ENCODE measurements around the gene CHI3L1. TPM values are rescaled to one million over a fixed set of nuclear protein-coding genes. Genes with fewer than 3 reads are reported as not detected.

CHI3L1 gene
- total RNA-seq, 1 donor from 2014 or later: not detected

GRCh38 chr1:203175237-203175826 lies 11.2 kb downstream of the CHI3L1 start, which contains the start of gene MYBPH:
Gene MYBPH (minus strand): TSS chr1:203175826. CDS start chr1:203175755, 71 bp downstream.
- Mint-ChIP-seq H3K36me3 (ENCODE audit: low read depth) (no peaks in the 10 kb centered on the region), H3K4me3 (no peak within 1 kb of the TSS), H3K27me3 (ENCODE audit: low read depth) (no peaks in the 10 kb centered on the region), H3K9me3 (no peaks in the 10 kb centered on the region), H3K4me1 (peaks cover 27% of the 10 kb centered on the region), H3K27ac (ENCODE audit: unreplicated experiment) (no peak within 1 kb of the TSS)
- TF ChIP-seq CTCF (conservative IDR thresholded peaks at IDR 0.05): no peak
- no peak for DNase-seq (ENCODE audit: low read depth, low spot score)

GRCh38 chr1:203174324-203174985 lies 12.0 kb downstream of the CHI3L1 start:
- Mint-ChIP-seq H3K27me3 (ENCODE audit: low read depth) (no peaks in the 10 kb centered on the region), H3K9me3 (no peaks in the 10 kb centered on the region), H3K4me1 (peaks cover 23% of the 10 kb centered on the region), H3K36me3 (ENCODE audit: low read depth) (no peaks in the 10 kb centered on the region), H3K27ac (ENCODE audit: unreplicated experiment) (no peak overlapping the region), H3K4me3 (no peak overlapping the region)
- no peak for DNase-seq (ENCODE audit: low read depth, low spot score)
- TF ChIP-seq CTCF (conservative IDR thresholded peaks at IDR 0.05): no peak

DNA sequence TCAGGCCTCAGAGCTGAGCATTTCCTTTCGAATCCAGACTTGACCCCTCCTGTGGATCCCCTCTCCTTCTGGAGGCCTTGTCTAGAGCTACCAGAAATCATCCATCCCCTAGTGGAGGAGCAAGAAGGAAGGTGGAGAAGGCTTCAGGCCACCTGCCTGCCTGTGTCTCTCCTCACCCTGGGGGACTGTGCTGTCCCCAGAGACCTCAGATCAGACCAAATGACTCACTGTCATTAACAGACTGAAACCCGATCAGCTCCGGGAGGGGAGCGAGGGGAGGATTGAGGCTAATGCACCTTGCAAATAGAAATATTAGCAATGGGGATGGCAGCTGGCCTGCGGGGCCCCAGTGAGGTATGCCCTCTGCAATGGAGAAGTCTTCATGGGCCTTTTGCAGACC lies 12.9 kb downstream of the CHI3L1 start:
- Mint-ChIP-seq H3K4me3 (no peak overlapping the region), H3K27ac (ENCODE audit: unreplicated experiment) (no peak overlapping the region), H3K36me3 (ENCODE audit: low read depth) (no peaks in the 10 kb centered on the region), H3K27me3 (ENCODE audit: low read depth) (no peaks in the 10 kb centered on the region), H3K9me3 (no peaks in the 10 kb centered on the region), H3K4me1 (peaks cover 18% of the 10 kb centered on the region)
- no peak for TF ChIP-seq CTCF (conservative IDR thresholded peaks at IDR 0.05)
- DNase-seq (ENCODE audit: low read depth, low spot score): no peak

DNA sequence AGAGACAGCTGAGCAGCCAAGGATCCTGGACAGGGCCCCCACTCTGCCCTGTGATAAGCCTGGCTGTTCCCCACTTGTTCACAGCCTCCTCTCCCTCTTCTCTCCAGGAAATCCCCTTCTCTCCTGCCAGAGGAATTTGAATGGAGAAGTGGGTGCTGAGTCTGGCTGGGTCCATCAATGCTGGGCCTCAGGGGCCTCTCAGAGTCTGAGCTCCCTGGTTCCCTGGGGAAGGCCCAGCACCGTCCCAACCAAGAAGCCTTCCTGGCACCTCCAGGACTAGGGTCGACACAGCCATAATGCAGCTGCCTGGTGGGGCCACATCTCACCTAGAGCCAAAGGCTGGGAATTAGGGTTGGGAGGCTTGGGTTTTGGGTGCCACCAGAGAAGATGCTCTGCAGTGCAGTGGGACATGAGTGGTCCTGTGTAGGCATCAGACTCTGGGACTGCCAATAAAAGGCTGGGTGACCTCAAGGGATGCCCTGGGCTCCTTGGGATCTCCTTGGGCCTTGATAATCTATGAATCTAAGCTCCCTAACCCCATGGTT lies 13.4 kb downstream of the CHI3L1 start:
- no peaks in the 10 kb centered on the region for H3K9me3 Mint-ChIP-seq
- H3K4me3 Mint-ChIP-seq: no peak overlapping the region
- DNase-seq (ENCODE audit: low read depth, low spot score): no peak
- H3K27me3 Mint-ChIP-seq (ENCODE audit: low read depth): no peaks in the 10 kb centered on the region
- H3K27ac Mint-ChIP-seq (ENCODE audit: unreplicated experiment): no peak overlapping the region
- H3K36me3 Mint-ChIP-seq (ENCODE audit: low read depth): no peaks in the 10 kb centered on the region
- no peak for TF ChIP-seq CTCF (conservative IDR thresholded peaks at IDR 0.05)
- H3K4me1 Mint-ChIP-seq: peaks cover 13% of the 10 kb centered on the region

DNA sequence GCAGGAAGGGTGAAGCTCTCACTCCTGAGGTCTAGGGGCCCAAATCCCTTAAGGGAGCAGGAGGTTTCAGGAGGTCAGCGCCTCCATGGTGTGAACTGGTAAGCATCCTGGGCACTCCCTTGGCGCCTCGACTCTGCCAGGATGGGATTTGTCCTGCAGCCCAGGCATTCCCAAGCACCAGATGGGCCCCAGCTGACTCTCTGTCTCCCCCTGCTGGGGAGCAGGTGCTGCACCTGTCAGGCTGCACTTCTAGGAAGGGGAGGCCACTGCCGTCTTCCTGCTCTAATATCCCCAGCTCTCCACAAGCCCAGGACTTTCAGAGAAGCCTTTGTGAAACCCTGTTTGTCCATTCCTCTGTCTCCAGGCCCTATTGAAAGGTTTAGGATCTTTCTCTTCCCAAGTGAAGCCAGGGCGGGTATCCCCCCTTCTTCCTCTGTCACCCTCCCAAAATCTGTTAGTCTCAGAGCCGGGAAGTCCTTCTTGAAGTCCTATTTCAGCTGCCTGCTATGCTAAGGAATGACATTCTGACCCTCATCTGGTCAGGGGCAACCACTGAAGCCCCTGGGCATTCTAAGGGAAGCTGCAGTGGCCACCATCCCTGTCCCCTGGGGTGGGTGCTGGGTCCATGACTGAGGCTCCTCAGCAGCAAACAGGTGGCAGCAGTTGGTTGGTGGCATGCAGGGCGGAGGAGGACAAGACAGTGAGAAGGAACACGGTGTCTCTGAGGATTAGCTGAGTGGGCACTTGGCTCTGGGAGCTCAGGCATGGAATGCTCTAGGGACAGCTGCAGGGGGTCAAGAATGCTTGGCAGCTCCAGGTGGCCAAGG lies 14.1 kb downstream of the CHI3L1 start:
- Mint-ChIP-seq H3K4me1 (peaks cover 6% of the 10 kb centered on the region), H3K4me3 (no peak overlapping the region), H3K27ac (ENCODE audit: unreplicated experiment) (peak overlapping the region; percentile 78), H3K27me3 (ENCODE audit: low read depth) (no peaks in the 10 kb centered on the region), H3K36me3 (ENCODE audit: low read depth) (no peaks in the 10 kb centered on the region), H3K9me3 (no peaks in the 10 kb centered on the region)
- peak; percentile 77 for TF ChIP-seq CTCF (conservative IDR thresholded peaks at IDR 0.05)
- DNase-seq (ENCODE audit: low read depth, low spot score): peak; percentile 57
